ENCODE measurements around the gene PIGT. TPM values are rescaled to one million over a fixed set of nuclear protein-coding genes. Genes with fewer than 3 reads are reported as not detected.

PIGT gene
- polyA plus RNA-seq, 2 of the 4 experiments (the other 2 are of a cell fraction), result 60.3 to 66.2 TPM

DNA sequence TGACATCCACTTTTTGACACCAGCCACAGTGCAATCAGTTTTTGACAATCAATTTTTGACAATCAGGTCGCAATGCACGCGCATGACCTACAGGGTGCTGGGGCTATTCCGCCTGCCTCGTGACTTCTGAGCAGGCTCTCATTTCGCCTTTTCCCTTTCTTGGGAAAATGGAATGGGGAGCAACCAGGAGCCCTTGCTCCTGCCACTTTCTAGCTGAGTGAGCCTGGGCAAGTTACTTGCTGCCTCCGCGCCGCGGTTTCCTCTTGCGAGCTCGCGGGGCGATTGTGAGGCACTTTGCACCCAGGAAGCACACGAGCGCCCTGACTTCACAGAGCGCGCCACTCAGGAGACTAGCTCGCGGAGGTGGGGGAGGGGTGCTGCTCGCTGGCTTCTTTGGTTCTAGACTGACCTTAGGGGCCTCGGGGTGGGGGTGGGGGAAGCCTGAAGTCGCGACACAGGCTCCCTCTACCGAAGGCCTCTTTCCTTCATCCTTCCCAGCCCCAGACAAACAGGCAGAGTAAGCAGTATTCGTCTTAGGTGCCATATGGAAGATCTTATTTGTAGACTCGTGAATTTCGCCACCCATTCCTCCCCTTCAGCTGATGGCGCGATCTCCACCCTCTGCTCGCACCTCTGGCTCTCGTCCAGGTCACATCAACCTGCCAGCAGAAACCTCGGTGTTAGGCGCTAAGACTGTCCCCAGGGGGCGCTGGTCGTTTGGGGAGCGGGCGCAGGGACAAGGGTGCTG, 42.4 kb upstream of the PIGT start:
- H3K4me2 ChIP-seq, result peak overlapping the region; percentile 76
- no peaks in the 10 kb centered on the region for H3K4me1 ChIP-seq
- no peaks in the 10 kb centered on the region for H3K9me3 ChIP-seq
- WGBS (ENCODE audit: missing lambda C conversion rate), result 24% methylated on average over 38 of the region's 38 CpGs
- TF ChIP-seq SMC3 (IDR thresholded peaks at IDR 0.05), result peak; percentile 93
- TF ChIP-seq RAD21 (conservative IDR thresholded peaks at IDR 0.05 in 1 of 2, IDR thresholded peaks at IDR 0.05 in 1 of 2), result peak; percentile 87 to 89
- TF ChIP-seq ZSCAN20 (CRISPR knock-in tag; IDR thresholded peaks at IDR 0.05), result no peak
- TF ChIP-seq CTCF (IDR thresholded peaks at IDR 0.05), result peak; percentile 94
- no peak for TF ChIP-seq ZFP36 (IDR thresholded peaks at IDR 0.05; ENCODE audit: borderline replicate concordance, partially characterized antibody)
- no peak for TF ChIP-seq RNF2 (IDR thresholded peaks at IDR 0.05; ENCODE audit: borderline replicate concordance, low read depth)
- peak; percentile 2 for TF ChIP-seq MAFK (IDR thresholded peaks at IDR 0.05; ENCODE audit: partially characterized antibody)
- ChIA-PET CTCF (interaction anchor here (0.6 to 12.1 kb wide), 48 partner anchors 10 to 425 kb away, joined by 3 to 240 read pairs (median 6); partner anchors contain the start of genes DBNDD2, SDC4 and SYS1), POLR2A (interaction anchor here (0.5 to 1.9 kb wide), 5 partner anchors 10 to 63 kb away, joined by 3 to 9 read pairs (median 4); partner anchors contain the start of gene SYS1)
- FAIRE-seq (no peak), ATAC-seq (peak; percentile 86 to 93), DNase-seq (ENCODE audit: low read depth in 1 of 2, low spot score in 1 of 2) (peak; percentile 84 to 91)
- H3K27ac ChIP-seq, result peak overlapping the region; percentile 40 to 73; a peak in 5 of 6 replicates
- H3K4me3 ChIP-seq, result peak overlapping the region; percentile 43

DNA sequence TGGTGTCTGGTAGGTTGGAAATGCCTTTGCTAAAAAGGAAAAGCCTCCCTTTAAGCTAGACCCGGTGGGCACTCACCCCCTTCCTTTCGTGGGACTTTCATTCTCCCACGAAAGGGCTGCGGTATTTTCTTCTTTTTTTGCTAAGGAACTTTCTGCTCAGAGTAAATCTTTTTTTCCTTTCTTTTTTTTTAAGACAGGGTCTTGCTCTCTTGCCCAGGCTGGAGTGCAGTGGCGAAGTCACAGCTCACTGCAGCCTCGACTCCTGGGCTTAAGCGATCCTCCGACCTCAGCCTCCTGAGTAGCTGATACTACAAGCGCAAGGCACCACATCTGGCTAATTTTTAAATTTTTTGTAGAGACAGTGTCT, 41.9 kb upstream of the PIGT start:
- H3K27ac ChIP-seq, result no peak overlapping the region
- no peaks in the 10 kb centered on the region for H3K9me3 ChIP-seq
- 42% methylated on average over 9 of the region's 9 CpGs for WGBS (ENCODE audit: missing lambda C conversion rate)
- H3K4me3 ChIP-seq, result peak overlapping the region; percentile 43; the same call in 2 of the 3 replicates
- TF ChIP-seq RNF2 (IDR thresholded peaks at IDR 0.05; ENCODE audit: borderline replicate concordance, low read depth), result no peak
- no peak for TF ChIP-seq HEYL (CRISPR knock-in tag; IDR thresholded peaks at IDR 0.05)
- TF ChIP-seq, protein P1, sequence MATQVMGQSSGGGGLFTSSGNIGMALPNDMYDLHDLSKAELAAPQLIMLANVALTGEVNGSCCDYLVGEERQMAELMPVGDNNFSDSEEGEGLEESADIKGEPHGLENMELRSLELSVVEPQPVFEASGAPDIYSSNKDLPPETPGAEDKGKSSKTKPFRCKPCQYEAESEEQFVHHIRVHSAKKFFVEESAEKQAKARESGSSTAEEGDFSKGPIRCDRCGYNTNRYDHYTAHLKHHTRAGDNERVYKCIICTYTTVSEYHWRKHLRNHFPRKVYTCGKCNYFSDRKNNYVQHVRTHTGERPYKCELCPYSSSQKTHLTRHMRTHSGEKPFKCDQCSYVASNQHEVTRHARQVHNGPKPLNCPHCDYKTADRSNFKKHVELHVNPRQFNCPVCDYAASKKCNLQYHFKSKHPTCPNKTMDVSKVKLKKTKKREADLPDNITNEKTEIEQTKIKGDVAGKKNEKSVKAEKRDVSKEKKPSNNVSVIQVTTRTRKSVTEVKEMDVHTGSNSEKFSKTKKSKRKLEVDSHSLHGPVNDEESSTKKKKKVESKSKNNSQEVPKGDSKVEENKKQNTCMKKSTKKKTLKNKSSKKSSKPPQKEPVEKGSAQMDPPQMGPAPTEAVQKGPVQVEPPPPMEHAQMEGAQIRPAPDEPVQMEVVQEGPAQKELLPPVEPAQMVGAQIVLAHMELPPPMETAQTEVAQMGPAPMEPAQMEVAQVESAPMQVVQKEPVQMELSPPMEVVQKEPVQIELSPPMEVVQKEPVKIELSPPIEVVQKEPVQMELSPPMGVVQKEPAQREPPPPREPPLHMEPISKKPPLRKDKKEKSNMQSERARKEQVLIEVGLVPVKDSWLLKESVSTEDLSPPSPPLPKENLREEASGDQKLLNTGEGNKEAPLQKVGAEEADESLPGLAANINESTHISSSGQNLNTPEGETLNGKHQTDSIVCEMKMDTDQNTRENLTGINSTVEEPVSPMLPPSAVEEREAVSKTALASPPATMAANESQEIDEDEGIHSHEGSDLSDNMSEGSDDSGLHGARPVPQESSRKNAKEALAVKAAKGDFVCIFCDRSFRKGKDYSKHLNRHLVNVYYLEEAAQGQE (IDR thresholded peaks at IDR 0.05), result no peak
- FAIRE-seq (no peak), DNase-seq (ENCODE audit: low read depth in 1 of 2, low spot score in 1 of 2) (no peak), ATAC-seq (no peak)
- CTCF ChIA-PET, result interaction anchor here (0.5 to 12.1 kb wide), 46 partner anchors 9 to 402 kb away, joined by 3 to 240 read pairs (median 6); partner anchors contain the start of genes DBNDD2, SDC4 and SYS1
- no peaks in the 10 kb centered on the region for H3K4me1 ChIP-seq
- peak overlapping the region; percentile 76 for H3K4me2 ChIP-seq
- POLR2A ChIA-PET, result interaction anchor here (0.9 to 1.9 kb wide), 4 partner anchors 11 to 62 kb away, joined by 3 to 9 read pairs (median 4); partner anchors contain the start of gene SYS1

DNA sequence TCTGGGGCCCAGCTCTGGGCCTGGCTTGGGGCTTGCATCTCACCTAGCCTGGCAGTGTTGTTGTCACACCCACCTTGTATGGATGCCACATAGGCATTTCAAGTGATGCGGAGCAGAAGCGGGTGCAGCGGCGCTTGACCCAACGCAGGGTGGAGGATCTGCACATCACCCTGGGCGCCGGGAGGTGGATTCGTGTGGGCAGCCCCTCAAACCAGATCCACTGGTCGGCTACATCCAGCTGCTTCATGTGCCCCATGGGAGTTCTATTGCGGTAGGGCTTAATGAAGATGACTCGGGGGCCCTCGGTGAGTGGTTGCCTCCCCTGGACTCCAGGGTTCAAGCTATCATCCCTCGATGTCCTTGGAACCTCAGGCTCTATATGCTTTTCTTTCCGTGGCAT, 41.0 kb upstream of the PIGT start:
- WGBS (ENCODE audit: missing lambda C conversion rate), result 85% methylated on average over 12 of the region's 14 CpGs
- Histone ChIP-seq H3K4me2 (no peak overlapping the region), H3K4me3 (no peak overlapping the region), H3K27ac (no peak overlapping the region), H3K4me1 (no peaks in the 10 kb centered on the region), H3K9me3 (no peaks in the 10 kb centered on the region)
- ATAC-seq (no peak), FAIRE-seq (no peak), DNase-seq (ENCODE audit: low read depth in 1 of 2, low spot score in 1 of 2) (no peak)
- TF ChIP-seq HOXA7 (CRISPR knock-in tag; IDR thresholded peaks at IDR 0.05) (no peak), NPAS2 (CRISPR knock-in tag; IDR thresholded peaks at IDR 0.05; ENCODE audit: borderline replicate concordance) (no peak), GATA3 (IDR thresholded peaks at IDR 0.05; ENCODE audit: borderline replicate concordance) (no peak), JUNB (IDR thresholded peaks at IDR 0.05) (no peak)
- ChIA-PET POLR2A (interaction anchor here (1.9 kb wide), 1 partner anchor 12 kb away, joined by 9 read pairs; the partner anchor contains the start of gene SYS1), CTCF (interaction anchor here (1.4 to 12.1 kb wide), 17 partner anchors 9 to 396 kb away, joined by 3 to 240 read pairs (median 15); partner anchors contain the start of genes DBNDD2, SDC4 and SYS1)

All from A549 (cell line).